ENCODE data around the gene ALDOB. TPM values are rescaled to one million over a fixed set of nuclear protein-coding genes. Genes with fewer than 3 reads are reported as not detected.

Gene ALDOB
- total RNA-seq, 1 donor from 2014 or later, result not detected

GRCh38 chr9:101451498-101451897 is 15.9 kb upstream of the ALDOB start:
- Mint-ChIP-seq H3K36me3 (ENCODE audit: insufficient read depth) (peaks cover 1% of the 10 kb centered on the region), H3K27me3 (peaks cover 2% of the 10 kb centered on the region), H3K4me1 (ENCODE audit: low read depth) (peaks cover 2% of the 10 kb centered on the region), H3K4me3 (ENCODE audit: low read depth) (no peak overlapping the region), H3K27ac (no peak overlapping the region), H3K9me3 (ENCODE audit: low read depth) (peaks cover 16% of the 10 kb centered on the region)
- DNase-seq (ENCODE audit: low spot score, unreplicated experiment), result no peak
- TF ChIP-seq CTCF (IDR thresholded peaks at IDR 0.05; ENCODE audit: unreplicated experiment), result no peak

- peaks cover 2% of the 10 kb centered on the region for H3K4me1 Mint-ChIP-seq (ENCODE audit: low read depth)
- H3K36me3 Mint-ChIP-seq (ENCODE audit: insufficient read depth), result peaks cover 1% of the 10 kb centered on the region
- peaks cover 2% of the 10 kb centered on the region for H3K27me3 Mint-ChIP-seq
- no peak for DNase-seq (ENCODE audit: low spot score, unreplicated experiment)
- peaks cover 16% of the 10 kb centered on the region for H3K9me3 Mint-ChIP-seq (ENCODE audit: low read depth)
- H3K27ac Mint-ChIP-seq, result no peak overlapping the region
- no peak for TF ChIP-seq CTCF (IDR thresholded peaks at IDR 0.05; ENCODE audit: unreplicated experiment)
- H3K4me3 Mint-ChIP-seq (ENCODE audit: low read depth), result no peak overlapping the region
Measured at GRCh38 chr9:101450931-101451330, 15.4 kb upstream of the ALDOB start.

- TF ChIP-seq CTCF (IDR thresholded peaks at IDR 0.05; ENCODE audit: unreplicated experiment), result peak; percentile 71
- Mint-ChIP-seq H3K27ac (peak overlapping the region; percentile 53), H3K9me3 (ENCODE audit: low read depth) (peaks cover 16% of the 10 kb centered on the region), H3K27me3 (peaks cover 2% of the 10 kb centered on the region), H3K36me3 (ENCODE audit: insufficient read depth) (peaks cover 1% of the 10 kb centered on the region), H3K4me1 (ENCODE audit: low read depth) (peaks cover 10% of the 10 kb centered on the region), H3K4me3 (ENCODE audit: low read depth) (peak overlapping the region; percentile 78)
- DNase-seq (ENCODE audit: low spot score, unreplicated experiment), result peak; percentile 67
Measured at GRCh38 chr9:101449071-101449721, 13.6 kb upstream of the ALDOB start.

- peaks cover 1% of the 10 kb centered on the region for H3K36me3 Mint-ChIP-seq (ENCODE audit: insufficient read depth)
- H3K4me1 Mint-ChIP-seq (ENCODE audit: low read depth), result peaks cover 10% of the 10 kb centered on the region
- H3K9me3 Mint-ChIP-seq (ENCODE audit: low read depth), result peaks cover 16% of the 10 kb centered on the region
- DNase-seq (ENCODE audit: low spot score, unreplicated experiment), result no peak
- H3K27me3 Mint-ChIP-seq, result peaks cover 2% of the 10 kb centered on the region
- no peak for TF ChIP-seq CTCF (IDR thresholded peaks at IDR 0.05; ENCODE audit: unreplicated experiment)
- no peak overlapping the region for H3K27ac Mint-ChIP-seq
- peak overlapping the region; percentile 78 for H3K4me3 Mint-ChIP-seq (ENCODE audit: low read depth)
Measured at GRCh38 chr9:101448680-101449070, 13.1 kb upstream of the ALDOB start.

GRCh38 chr9:101446732-101447131 is 11.2 kb upstream of the ALDOB start:
- no peak for DNase-seq (ENCODE audit: low spot score, unreplicated experiment)
- Mint-ChIP-seq H3K4me1 (ENCODE audit: low read depth) (peaks cover 10% of the 10 kb centered on the region), H3K9me3 (ENCODE audit: low read depth) (peaks cover 3% of the 10 kb centered on the region), H3K36me3 (ENCODE audit: insufficient read depth) (no peaks in the 10 kb centered on the region), H3K27me3 (peaks cover 2% of the 10 kb centered on the region), H3K27ac (no peak overlapping the region), H3K4me3 (ENCODE audit: low read depth) (no peak overlapping the region)
- TF ChIP-seq CTCF (IDR thresholded peaks at IDR 0.05; ENCODE audit: unreplicated experiment), result no peak

Measured in progenitor cell of endocrine pancreas (in vitro differentiated cells).